NT2/D1 (cell line): ENCODE data around the gene BCO2.
A peak's percentile ranks its signal among the peaks of the same experiment; 100 is the strongest.
"Not testable (repeated sequence)": the region's sequence is repeated elsewhere in the genome, so short reads cannot be mapped to it uniquely, and the experiment has no call there.

Experiments
- DNase-seq: peaks from one replicate; pipeline ENCODE4 v3.0.0-alpha.2; 2011; ENCODE audit warnings: low read depth, low spot score
- H3K27me3 ChIP-seq: 2 replicates; pipeline ENCODE4 v1.6.0; 2011; ENCODE audit warnings: mild to moderate bottlenecking; ENCODE audit not compliant: insufficient read length, insufficient read depth
- H3K36me3 ChIP-seq: 2 replicates; pipeline ENCODE4 v1.6.1; 2011; ENCODE audit warnings: mild to moderate bottlenecking, low read length, mixed read lengths; ENCODE audit not compliant: insufficient read depth, insufficient read length
- H3K4me1 ChIP-seq: 2 replicates; pipeline ENCODE4 v1.5.1; 2011; ENCODE audit not compliant: insufficient read depth, insufficient read length
- H3K4me3 ChIP-seq: 2 replicates; pipeline ENCODE4 v1.5.1; 2011; ENCODE audit warnings: low read depth; ENCODE audit not compliant: insufficient read length
- H3K9ac ChIP-seq: 2 replicates; pipeline ENCODE4 v1.6.0; 2011; ENCODE audit warnings: low read depth; ENCODE audit not compliant: insufficient read length
- H3K9me3 ChIP-seq: 2 replicates; pipeline ENCODE4 v1.5.1; 2011; ENCODE audit warnings: mild to moderate bottlenecking, low read length; ENCODE audit not compliant: insufficient read depth
- SUZ12 ChIP-seq: IDR thresholded peaks from 2 replicates; pipeline ENCODE4 v1.6.1; 2011; ENCODE audit not compliant: insufficient read length, insufficient read depth; ENCODE audit errors: extremely low read depth
- YY1 ChIP-seq: IDR thresholded peaks from 2 replicates; pipeline ENCODE4 v1.6.1; 2011; ENCODE audit not compliant: insufficient read length, insufficient read depth
- ZNF274 ChIP-seq: IDR thresholded peaks from 2 replicates; pipeline ENCODE4 v1.6.1; 2011; ENCODE audit warnings: mild to moderate bottlenecking, low read depth, low read length

Gene BCO2

DNA sequence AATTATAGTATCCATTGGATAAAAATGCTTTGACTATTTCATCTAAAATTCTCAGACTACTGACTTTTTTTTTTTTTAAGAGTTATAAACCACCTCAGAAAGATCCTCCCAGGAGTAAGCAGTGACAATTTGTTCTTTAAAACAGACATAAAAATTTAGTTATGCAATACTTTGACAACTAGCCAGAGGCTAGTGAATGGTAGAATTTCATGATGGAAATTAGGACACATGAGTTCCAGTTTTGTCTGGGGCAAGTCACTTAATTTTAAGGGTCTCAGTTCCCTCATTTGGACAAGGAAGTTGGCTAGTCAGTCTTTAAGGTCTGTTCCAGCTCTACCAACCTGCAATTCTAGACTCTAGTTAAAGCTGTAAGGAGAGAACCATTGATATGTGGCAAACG lies 14.3 kb upstream of the BCO2 start:
- Histone ChIP-seq H3K27me3 (no peaks in the 10 kb centered on the region), H3K4me1 (no peaks in the 10 kb centered on the region), H3K9ac (no peak overlapping the region), H3K9me3 (no peaks in the 10 kb centered on the region), H3K36me3 (no peaks in the 10 kb centered on the region), H3K4me3 (no peak overlapping the region)
- TF ChIP-seq SUZ12 (no peak), ZNF274 (no peak), YY1 (no peak)
- no peak for DNase-seq

DNA sequence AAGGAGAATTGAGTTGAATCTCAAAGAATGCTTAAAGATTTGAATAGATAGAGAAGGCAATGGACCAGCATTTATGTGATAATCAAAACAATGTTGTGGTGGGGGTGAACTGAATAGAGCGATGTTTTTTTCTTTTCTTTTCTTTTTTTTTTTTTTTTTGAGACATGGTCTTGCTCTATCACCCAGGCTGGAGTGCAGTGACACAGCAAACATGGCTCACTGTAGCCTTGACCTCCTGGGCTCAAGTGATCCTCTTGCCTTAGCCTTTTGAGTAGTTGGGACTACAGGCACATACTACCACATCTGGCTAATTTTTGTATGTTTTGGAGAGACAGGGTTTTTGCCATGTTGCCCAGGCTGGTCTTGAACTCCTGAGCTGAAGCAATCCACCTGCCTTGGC lies 13.1 kb upstream of the BCO2 start:
- H3K9ac ChIP-seq, H3K4me3 ChIP-seq: not testable (repeated sequence)

DNA sequence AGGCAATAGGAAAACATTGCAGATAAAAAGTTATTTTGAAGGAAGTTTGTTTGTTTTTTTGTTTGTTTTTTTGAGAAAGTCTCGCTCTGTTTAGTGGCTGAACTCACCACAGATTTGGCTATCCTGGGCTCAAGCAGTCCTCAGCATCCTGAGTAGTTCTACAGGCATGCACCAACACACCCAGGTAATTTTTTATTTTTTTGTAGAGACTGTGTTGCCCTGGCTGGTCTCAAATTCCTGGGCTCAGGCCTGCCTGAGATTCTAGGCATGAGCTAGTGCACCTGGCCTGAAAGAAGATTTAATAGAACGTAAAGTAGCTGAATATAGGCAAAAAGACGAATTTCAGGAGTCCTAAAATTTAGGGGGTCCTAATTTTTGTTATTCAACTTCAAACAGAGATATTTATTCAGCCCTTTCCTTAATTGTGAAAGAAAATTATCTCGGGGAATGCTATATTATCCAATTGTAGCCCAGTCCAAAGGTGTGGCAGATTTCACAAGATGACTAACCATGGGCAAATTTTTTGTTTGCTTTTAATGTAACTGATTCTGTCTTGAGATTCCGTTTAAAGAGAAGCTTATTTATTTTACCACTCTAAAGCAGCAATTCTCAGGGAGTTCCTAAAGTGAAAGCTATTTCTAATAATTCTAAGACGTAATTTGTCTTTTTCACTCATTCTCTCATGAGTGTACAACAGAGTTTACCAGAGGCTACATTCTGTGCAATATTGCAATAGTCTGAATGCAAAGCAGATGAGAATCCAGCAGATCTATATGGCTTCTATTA lies 12.4 kb upstream of the BCO2 start:
- DNase-seq: no peak
- Histone ChIP-seq H3K9ac (no peak overlapping the region), H3K4me1 (no peaks in the 10 kb centered on the region), H3K9me3 (no peaks in the 10 kb centered on the region), H3K4me3 (no peak overlapping the region), H3K27me3 (no peaks in the 10 kb centered on the region), H3K36me3 (no peaks in the 10 kb centered on the region)
- TF ChIP-seq YY1 (no peak), SUZ12 (no peak), ZNF274 (no peak)

More for the DNA sequence above, 13.1 kb upstream of the BCO2 start:
- H3K9me3 ChIP-seq, H3K27me3 ChIP-seq, H3K4me1 ChIP-seq, H3K36me3 ChIP-seq, DNase-seq: not testable (repeated sequence)

DNA sequence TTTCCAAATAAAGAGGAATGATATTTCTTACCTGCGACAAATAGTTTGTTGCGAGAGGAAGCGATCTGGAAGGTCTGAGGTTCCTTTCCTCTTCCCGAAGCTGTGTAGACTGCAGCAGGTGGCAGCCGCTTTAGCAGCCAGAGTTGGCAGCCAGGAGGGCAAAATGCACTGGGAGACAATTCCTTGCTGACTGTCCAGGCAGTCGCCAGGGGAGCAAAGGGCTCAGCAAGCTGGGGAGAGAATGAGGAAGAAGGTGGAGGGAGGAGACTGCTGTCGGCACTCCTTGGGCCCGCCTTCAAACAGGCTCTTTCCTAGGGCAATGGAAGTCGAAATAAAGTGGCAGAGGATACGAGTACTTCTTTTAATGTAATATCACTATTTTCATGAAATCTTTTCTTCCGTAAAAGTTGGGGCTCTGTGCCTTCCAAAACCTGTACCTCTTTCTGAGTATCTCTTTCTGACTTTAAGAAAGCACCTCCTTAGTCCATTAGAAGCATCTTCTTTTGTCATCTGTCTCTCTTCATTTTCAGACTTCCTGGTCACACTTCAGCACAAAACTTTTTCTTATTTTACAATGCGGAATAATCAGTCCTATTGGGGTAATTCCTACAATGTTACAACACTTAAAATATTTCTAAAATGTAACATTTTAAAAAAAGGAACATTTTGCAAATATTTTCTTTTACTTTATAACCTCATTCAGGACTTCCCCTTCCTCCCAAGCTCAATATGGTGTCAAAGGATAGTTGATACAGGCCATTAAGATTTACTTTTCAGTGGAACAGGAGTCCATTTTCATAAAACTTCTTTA lies 11.2 kb upstream of the BCO2 start, which contains the start of gene IL18:
IL18 (minus strand) TSS at position 220 of the 811 bp plus-strand sequence. CDS start 9,041 bp downstream, outside the sequence.
- no peak within 1 kb of the TSS for H3K4me3 ChIP-seq
- H3K9ac ChIP-seq: no peak within 1 kb of the TSS
- no peak for TF ChIP-seq ZNF274
- H3K36me3 ChIP-seq: no peaks in the 10 kb centered on the region
- H3K4me1 ChIP-seq: no peaks in the 10 kb centered on the region
- no peaks in the 10 kb centered on the region for H3K27me3 ChIP-seq
- H3K9me3 ChIP-seq: no peaks in the 10 kb centered on the region
- DNase-seq: peak; percentile 13

DNA sequence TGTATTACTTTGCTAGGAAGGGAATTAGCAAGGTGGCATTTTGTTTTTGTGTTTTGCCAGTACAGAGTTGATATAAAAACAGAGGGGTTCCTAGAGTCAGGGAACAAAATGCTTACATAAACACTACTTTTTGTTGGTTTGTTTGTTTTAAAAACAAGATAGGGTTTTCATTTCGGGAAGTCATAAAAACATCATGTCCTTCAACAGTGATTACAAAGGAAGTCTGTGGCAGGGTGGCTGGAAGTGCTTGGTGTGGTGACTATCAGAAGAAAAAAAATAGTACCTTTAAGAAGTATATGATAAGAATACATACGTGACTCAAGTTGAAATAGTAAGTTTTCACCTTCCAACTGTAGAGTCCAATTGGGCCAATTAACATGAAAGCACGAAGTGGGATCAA lies 10.3 kb upstream of the BCO2 start:
- no peak for DNase-seq
- Histone ChIP-seq H3K9me3 (no peaks in the 10 kb centered on the region), H3K4me3 (no peak overlapping the region), H3K27me3 (no peaks in the 10 kb centered on the region), H3K4me1 (no peaks in the 10 kb centered on the region), H3K36me3 (no peaks in the 10 kb centered on the region), H3K9ac (no peak overlapping the region)
- TF ChIP-seq ZNF274: no peak
- TF ChIP-seq YY1: no peak
- TF ChIP-seq SUZ12: no peak

DNA sequence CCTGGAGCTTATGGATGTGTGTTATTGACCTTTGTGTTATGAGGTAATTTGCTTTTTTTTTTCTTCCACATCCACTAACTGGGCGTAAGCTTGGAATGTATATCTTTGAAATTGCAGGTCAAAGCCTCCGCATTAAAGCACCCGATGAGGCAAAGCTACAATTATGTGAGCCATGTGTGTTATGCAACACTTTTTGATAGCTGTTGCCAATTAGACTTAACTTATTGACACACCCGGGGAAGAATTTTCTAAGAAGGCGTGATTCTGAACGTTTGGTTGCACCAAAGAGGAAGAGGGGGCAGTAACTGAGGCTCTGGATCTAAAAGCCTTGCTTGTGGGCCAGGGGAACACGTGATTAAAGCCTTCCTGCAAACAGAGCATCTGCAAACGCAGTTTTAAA lies 8.8 kb upstream of the BCO2 start:
- no peaks in the 10 kb centered on the region for H3K9me3 ChIP-seq

DNA sequence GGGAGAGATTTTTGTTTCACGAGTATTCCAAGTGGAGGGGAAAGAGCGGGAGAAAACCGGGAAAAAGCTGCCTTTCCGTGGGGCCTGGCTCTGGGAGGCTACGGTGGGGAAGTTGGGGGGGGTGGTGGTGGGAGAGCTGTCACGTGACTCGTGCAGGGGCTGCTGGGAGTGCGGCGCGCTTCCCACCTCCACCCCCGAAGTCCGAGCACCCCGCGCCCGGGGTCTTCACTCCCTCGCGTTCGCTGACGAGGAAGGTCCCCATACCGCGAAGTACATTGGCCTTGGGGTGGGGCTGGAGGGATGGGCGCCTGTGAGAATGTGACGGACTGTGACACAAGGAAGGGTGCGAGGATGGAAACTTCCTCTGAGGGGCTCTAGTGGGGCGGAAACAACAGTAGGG lies 8.2 kb upstream of the BCO2 start, which contains the start of gene TEX12:
TEX12 (plus strand) TSS at position 228 of the 400 bp plus-strand sequence. CDS start 1,897 bp downstream, outside the sequence.
- no peak for TF ChIP-seq SUZ12
- no peak for TF ChIP-seq ZNF274
- no peak for TF ChIP-seq YY1
- no peak within 1 kb of the TSS for H3K9ac ChIP-seq

More for the DNA sequence above, 8.8 kb upstream of the BCO2 start:
- no peaks in the 10 kb centered on the region for H3K4me1 ChIP-seq
- DNase-seq: no peak
- H3K9ac ChIP-seq: no peak overlapping the region
- no peaks in the 10 kb centered on the region for H3K27me3 ChIP-seq
- TF ChIP-seq YY1 (no peak), SUZ12 (no peak), ZNF274 (no peak)
- H3K36me3 ChIP-seq: no peaks in the 10 kb centered on the region
- H3K4me3 ChIP-seq: no peak overlapping the region

More for the DNA sequence above, 8.2 kb upstream of the BCO2 start, which contains the start of gene TEX12:
- H3K4me1 ChIP-seq: no peaks in the 10 kb centered on the region
- DNase-seq: no peak
- H3K9me3 ChIP-seq: no peaks in the 10 kb centered on the region
- H3K36me3 ChIP-seq: no peaks in the 10 kb centered on the region
- H3K4me3 ChIP-seq: no peak within 1 kb of the TSS
- H3K27me3 ChIP-seq: no peaks in the 10 kb centered on the region
